NCI-H2029 (cell line): ENCODE measurements around the gene TMX3.

Source experiments
- DNase-seq: peaks from one replicate; lab custom pipeline; 2025; lab: John Stamatoyannopoulos, UW

Gene TMX3

GRCh38 chr18:68713131-68713530, 1.8 kb downstream of the TMX3 start:
- DNase-seq: no peak

GRCh38 chr18:68707646-68708045, 7.3 kb downstream of the TMX3 start:
- no peak for DNase-seq

- no peak for DNase-seq
These were observed 9.8 kb downstream of the TMX3 start for GRCh38 chr18:68705119-68705518.

- DNase-seq: no peak
These were observed 11.6 kb downstream of the TMX3 start for GRCh38 chr18:68703326-68703725.

- no peak for DNase-seq
These were observed 13.6 kb downstream of the TMX3 start for GRCh38 chr18:68701353-68701752.

GRCh38 chr18:68699043-68699442, 15.9 kb downstream of the TMX3 start:
- DNase-seq: no peak

DNA sequence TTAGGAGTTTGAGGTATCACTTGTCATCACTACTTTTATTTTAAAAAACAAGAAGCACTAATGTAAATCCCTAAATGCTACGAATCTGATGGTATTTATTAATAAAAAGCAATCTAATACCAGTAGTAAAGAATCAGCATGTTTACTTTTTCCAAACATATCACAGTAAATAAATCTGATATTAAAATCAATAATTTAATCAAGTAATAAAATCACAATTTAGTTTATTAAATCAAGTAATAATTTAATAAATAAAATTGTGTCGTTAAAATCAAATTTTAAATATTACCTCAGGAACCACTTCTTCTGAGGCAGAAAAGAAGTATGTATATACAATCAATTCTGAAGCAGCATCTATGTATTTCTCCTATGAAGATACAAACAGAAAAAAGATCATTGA, 18.0 kb downstream of the TMX3 start:
- no peak for DNase-seq

- DNase-seq: no peak
These were observed 20.6 kb downstream of the TMX3 start for GRCh38 chr18:68694316-68694715.

GRCh38 chr18:68693091-68693815, 21.7 kb downstream of the TMX3 start:
- no peak for DNase-seq

- no peak for DNase-seq
These were observed 35.4 kb downstream of the TMX3 start for GRCh38 chr18:68679528-68679927.

DNA sequence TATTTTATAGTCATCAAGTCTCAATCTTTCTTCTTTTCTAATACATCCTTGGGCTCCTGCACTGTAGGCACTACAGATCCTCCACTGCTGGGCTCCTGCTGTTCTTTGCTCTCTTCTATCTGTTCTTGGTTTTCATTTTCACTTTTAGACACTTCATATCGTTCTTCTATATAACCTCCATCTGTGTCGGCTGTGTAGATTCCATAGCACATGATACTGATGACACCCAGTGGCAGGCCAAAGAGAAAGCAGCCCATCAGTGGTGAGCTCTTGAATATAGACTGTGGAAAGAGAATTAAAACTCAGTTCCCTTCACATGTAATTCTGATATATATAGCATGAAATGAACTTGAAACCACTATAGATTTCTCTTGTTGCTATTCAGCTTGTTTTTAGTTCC, 38.0 kb downstream of the TMX3 start:
- DNase-seq: no peak

- DNase-seq: no peak
These were observed 47.8 kb downstream of the TMX3 start for GRCh38 chr18:68667121-68667520.

- no peak for DNase-seq
These were observed 48.5 kb downstream of the TMX3 start for GRCh38 chr18:68666381-68666780.

DNA sequence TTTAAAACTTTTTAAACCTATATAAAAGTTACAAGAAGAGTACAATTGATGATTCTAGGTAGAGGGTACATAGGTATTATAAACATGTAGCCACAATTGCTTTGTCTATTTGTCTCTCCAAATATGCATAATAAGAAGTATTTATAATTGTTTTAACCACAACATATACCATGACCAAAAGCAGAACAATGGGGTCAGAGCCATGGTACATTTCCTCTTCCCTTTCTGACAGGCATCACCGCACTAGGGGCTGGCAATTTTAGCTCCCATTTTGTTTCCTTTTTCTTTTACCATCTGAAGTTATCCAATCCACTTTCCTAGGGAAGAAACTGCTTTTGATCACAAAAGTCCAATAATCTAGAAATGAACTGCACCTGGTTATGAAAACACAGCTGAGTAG, 49.3 kb downstream of the TMX3 start:
- no peak for DNase-seq

DNA sequence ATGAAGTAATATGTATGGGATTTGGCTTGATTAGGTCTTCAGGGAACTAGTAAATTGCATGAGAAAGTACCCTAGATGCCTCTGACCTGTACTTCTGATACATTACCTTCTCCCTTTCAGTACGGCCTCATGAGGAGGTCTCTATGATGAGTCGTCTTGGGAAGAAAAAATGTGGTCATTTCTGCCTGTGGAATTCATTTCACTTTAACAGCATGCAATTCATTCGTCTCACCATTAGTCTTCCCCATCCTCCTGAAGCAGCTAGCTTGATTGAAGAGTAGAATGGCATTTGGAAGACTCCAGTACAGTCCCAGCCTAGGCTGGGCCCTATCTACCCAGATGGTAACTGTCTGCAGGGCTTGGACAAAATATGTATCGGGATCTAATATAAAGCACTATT, 52.2 kb downstream of the TMX3 start:
- no peak for DNase-seq

DNA sequence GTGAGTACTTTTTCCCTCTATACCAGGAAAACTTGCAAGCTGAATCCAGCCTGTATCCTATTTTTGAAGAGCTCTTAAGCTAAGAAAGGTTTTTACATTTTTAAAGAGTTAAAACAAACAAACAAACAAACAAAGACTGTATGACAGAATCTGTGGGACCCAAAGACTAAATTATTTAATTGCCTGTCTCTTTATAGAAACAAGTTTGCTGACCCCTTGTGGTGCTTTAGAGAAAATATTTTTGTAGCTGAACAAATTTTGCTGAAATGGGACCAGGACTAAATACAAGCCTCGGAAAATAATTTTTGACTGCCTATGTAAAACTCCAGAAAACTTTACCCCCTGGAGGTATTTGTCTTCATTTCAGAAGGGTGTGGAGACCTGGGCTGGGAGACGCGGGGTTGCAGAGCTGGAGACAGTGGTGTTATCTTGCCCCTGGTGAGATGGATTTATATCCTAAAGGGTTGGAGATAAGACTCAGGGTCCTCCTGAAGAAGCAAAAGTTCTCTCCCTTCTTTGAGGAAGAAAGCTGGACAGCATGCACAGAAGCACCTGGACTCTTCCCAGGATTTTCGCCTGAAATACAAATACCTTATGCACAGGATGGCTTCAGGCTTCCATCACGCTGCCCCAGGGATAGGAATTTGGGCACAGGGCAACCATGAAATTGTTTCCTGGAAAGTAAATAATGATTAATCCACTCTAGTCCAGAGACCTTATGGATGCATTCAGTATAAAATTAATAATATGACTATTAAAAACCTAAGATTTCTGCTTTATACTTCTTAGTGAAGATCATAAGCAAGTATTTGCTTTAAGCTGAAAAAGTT, 54.3 kb downstream of the TMX3 start:
- DNase-seq: no peak

DNA sequence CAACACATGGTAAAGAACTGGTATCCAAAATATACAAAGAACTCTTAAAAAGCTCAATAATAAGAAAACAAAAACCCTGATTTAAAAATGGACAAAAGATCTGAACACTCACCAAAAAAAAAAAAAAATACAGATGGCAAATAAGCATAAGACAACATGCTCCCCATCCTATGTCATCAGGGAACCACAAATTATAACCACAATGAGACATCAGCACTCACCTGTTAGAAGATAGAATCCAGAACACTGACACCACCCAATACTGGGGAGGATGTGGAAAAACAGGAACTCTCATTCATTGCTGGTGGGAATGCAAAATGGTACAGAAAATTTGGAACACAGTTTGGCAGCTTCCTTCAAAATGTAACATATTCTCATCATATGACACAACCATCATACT, 66.7 kb downstream of the TMX3 start:
- no peak for DNase-seq

DNA sequence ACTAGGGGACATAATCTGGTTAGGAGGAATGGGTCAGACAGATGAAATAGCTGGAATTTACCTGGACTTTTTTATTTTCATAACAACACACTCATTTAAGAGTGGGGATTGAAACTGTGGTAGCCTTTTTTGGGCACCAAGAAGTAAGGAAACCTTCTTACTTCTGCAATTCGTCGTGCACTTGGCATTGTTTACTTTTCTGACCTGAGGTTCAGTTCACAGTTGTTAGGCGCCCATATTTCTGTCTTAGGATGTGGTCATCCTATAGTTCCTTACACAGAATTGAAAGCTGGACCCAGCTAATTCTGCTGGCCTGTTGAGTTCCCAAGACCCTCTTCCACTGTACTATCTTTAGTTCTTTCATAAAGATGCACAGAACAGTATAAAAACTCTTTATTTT, 72.9 kb downstream of the TMX3 start:
- DNase-seq: no peak

DNA sequence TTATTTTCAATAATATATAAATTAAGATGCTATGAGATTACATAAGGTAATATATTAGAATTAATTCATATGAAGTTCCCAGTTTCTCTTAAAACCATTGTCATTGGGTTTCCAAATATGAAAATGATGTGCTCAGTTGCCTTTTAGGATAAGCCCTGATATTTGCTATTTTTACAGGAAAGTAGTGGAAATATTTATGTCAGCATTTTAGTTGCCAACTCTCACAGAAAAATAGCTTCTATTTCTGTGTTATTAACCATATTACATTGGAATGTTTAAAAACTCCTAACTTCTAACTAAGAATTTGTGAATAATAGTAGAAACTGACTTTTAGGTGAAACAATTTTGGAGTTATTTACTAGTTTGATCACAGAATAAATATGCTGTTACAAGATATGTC, 74.0 kb downstream of the TMX3 start:
- DNase-seq: no peak

DNA sequence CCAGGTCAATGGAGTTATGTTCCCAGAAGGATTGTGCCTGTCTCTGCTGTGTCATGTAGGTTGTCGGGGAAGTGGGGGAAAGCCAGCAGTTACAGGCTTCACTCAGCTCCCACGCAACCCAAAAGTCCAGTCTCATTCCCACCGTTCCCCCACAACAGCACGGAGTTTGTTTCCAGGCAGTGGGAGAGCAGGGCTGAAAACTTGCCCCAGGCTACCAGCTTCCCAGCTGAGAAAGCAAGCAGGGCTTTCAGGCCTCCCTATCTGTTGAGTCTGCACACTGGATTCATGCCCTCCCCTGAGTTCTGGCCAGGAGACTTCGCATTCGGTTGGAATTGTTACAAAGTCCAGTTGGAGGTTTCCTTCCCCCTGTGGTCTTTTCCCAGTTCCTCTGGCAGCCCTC, 76.3 kb downstream of the TMX3 start:
- no peak for DNase-seq

GRCh38 chr18:68627812-68628211, 87.1 kb downstream of the TMX3 start:
- DNase-seq: no peak
